SKM-1 (cell line): ENCODE results near the gene EXOC6B.

Source experiments
- DNase-seq: peaks from one replicate; lab custom pipeline; 2025; ENCODE audit not compliant: unreplicated experiment; lab: John Stamatoyannopoulos, UW

Gene EXOC6B

DNA sequence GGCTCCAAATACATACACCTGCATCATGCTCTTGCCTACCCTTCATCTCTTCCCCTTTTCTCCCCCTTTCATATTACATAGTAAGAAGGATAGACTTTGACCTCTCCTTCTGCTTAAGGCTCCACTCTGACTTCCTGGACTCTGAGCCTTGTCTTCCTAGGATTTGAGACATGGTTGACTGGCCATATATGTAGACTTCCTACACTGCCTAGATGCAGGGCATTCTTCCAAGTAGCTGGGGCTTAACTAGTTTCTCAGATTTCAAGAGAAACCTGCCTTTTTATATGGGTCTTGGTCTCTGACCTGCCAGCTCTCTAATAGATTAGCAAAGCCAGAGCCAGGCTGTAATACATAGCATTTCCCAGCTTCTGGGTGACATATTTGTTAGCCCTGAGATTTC is 642.8 kb downstream of the EXOC6B start:
- no peak for DNase-seq

DNA sequence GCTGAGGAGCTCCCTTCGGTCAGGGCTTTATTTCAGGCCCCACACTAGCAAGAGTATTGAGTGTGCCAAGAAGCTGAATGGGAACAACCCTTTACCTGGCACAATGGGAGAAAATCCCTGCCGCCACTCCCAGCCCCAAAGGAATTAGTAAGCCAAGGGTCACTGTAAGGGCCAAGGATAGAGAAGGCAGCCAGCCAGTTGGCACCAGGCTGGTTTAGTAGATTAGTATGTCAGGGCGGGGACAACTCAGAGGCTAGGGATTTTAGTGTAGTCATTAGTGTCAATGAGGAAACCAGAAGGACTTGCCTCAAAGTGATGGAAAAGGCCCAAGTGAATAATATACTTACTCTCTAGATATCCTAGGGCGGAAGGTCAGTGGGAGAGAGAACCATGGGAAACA is 643.3 kb downstream of the EXOC6B start:
- no peak for DNase-seq

DNA sequence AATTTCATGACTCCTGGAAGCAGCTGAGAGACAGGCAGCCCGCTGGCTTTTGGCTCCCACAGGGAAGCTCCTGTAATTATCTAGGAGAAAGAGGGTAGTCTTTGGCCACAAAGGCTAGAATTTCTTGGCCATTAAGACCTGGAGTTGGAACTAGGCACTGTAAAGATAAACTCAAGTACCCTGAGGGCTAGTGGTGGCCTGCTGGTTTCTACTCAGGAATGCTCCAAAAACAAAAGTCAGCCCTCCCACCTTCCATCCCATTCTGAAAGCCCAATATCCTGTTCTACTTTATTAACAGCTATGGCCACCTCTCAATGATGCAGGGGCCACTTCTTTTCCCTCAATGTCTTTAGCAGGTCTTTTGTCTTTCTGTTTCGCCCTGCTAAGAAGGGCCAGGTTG is 644.2 kb downstream of the EXOC6B start:
- no peak for DNase-seq

DNA sequence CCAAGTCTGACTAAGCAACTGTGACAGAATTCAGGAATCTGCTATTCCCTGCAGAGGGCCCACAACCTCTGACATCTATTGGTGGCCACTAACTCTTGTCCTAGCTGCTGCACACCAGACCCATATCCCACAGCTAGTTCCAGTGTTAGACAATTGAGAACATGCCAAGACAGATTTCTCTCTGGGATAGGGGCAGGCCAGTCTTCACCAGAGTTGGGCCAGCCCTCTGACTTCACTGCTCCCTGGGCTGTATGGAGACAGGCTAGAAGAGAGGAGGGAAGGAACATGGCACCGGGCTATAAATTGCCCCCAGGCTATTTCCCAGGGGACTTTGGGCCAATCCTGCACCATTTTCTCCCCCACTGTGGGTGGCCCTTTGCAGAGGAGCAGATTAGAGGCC is 645.5 kb downstream of the EXOC6B start:
- DNase-seq = no peak

DNA sequence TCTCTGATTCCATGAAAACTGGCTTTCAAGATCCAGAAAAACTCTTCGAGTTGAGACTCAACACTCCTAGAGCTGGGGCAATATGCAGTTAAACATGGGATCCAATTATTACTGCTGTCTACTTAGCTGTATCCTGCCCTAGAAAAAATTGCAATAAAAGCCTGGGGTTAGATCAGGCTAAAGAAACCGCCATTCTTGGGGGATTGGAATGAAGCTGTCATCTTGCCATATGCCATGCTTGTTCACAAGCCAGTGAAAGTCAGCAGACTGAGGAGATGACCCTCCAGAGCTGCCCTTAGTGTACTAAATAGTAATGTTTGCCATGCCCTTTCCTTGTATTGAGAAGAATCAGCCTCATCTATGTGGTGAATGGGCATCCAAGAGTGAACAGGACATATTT is 647.3 kb downstream of the EXOC6B start:
- DNase-seq = no peak

DNA sequence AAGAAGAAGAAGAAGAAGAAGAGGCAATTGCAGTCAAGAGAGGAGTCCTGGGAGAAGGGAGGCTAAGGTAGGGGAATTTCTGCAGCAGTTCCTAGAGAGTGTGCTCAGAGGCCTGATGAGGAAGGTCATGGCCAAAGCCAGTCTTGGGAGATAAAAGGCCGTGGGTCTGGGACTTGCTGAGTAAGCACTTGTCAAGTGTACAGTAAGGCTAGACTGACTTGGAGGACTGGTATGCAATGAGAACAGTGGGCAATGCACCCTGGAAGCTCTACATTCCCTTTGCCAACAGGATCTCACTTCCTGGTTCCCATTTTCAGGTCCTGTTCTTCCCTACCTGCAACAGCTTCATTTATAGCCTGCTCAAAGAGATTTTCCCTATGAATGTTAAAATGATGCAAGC is 649.6 kb downstream of the EXOC6B start:
- no peak for DNase-seq

DNA sequence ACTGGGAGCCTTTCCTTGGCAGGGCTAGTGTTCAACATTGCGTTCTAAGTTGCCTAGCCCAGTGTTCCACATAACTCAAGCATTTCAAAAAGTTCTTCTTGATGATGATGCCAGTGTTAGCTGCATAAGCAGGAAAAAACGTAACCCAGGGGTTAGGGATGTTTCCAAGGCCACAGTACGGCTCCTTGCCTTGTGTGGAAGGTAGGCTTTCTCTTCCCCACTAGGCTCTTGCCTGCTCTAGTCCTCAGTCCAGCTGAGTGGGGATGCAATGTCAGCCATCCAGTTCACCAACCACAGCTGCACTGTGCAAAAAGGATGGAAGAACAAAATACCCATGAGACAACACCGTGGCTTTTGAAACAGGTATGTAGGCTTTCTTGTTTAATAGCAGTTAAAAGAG is 650.2 kb downstream of the EXOC6B start:
- DNase-seq = no peak

DNA sequence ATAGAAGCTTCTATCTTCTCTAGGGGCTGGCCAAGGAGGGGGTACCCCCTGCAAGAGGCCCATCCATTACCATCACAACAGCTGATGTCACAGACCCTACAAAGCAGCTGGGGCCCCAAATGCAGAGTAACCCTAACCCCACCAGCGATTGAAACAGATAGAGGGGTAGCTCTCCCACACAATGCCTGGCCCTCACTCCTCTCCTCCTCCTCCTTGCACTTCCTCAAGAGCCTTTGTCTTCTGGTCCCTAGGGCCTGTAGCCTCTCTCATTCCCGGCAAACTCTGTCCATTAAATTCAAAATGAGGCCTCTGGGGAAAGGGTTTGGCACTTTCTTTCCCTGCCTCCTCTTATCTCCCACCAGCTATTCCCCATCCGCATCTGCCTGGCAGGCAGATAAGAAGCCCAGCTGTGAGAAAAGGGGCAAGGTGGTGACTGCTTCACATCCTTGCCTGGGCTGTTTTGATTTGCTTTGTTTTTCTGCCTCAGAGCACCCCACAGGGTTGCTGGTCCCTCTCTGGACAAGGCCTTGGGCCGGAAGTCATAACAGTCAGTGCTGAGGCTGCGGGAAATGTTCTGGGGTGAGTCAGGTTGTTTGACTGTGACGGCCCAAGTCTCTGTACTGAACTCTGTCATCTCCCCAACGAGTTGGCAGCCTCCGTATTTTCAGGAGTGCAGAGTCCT is 652.1 kb downstream of the EXOC6B start:
- no peak for DNase-seq

DNA sequence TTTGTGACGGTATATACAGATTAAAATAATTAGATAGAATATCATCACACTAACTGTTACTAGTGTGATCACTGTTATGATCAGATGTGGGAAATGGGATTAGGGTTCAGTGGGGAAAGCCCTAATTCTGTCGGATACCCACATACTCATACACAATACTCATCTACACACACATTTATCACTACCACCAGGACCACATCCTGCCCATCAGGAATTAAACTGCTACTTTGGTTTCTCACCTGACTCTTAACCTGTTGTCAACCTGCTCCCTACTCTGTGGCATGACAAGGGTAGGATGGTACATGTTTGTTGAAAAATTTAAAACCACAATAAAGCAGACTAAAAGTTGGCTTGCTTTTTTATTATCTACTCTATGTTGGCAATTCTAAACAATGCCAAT is 653.4 kb downstream of the EXOC6B start:
- DNase-seq = no peak

DNA sequence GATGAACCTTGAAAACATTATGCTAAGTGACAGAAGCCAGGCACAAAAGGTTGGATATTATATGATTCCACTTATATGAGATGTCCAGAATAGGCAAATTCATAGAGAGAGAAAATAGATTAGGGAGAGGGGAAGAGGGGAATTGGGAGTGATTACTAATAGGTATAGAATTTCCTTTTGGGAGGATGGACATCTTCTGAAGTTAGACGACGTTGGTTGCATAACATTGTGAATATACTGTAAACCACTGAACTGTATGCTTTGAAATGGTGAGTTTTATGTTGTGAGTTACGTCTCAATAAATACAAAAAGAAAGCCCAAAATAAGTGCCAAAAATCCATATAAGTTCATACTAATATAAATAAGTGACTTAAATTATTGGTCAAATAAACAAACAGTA is 659.6 kb downstream of the EXOC6B start:
- no peak for DNase-seq

DNA sequence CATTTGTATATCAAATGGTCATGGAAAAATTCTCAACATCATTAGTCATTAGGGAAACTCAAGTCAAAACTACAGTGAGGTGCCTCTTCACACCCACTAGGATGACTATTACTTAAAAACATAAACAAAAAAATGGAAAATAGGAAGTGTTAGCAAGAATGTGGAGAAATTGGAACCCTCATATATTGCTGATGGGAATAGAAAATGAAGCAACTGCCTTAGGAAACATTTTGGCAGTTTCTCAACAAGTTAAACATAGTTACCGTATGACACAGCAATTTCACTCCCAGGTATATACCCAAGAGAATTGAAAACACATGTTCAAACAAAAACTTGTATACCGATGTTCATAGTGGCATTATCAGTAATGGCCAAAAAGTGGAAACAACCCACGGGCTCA is 660.0 kb downstream of the EXOC6B start:
- no peak for DNase-seq

DNA sequence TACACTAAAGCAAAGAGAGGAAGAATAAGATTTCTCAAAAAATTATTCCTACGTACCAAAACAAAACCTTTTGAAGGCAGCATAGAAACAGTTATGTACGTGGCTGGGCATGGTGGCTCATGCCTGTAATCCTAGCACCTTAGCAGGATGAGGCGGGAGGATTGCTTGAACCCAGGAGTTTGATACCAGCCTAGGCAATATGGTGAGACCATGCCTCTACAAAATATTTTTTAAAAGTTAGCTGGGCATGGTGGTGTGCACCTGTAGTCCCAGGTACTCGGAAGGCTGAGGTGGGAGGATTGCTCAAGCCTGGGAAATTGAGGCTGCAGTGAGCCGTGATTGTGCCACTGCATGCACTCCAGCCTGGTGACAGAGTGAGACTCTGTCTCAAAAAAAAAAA is 663.3 kb downstream of the EXOC6B start:
- no peak for DNase-seq

DNA sequence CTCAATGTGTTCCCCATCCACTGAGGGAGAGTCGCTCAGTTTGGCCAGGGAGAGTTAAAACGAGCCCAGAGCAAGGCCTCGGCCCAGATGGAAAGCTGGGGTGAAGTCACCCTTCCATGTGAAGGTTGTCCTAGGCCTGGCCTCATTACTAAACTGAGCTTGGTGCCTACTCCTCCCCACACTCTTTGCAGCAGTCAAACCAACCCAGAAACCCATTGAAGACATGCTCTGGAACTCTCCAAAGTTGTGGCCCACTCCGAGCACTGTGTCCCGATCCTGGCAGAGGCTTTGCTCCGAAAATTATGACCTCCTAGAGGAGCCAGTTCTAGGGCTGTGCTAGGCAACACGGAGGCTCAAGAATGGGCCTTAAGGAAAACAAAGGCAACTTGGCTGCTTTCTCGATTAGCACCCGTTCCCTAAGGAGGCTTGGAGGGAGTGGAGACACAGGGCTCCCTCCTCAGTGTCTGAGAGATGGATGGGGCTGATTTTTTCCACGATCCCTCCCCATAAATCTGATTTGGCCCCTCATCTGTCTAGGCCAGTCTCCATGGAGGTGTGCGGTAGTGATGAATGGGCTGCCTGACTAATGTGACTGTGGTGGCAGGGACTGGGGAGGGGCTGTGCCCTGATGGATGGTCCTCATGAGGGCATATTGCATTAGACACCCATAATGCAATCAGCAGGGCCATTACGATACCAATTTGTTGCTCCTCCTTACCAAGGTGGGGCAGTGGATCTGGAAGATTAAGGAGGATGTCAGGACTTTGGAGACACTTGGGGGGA is 666.4 kb downstream of the EXOC6B start:
- DNase-seq = no peak

DNA sequence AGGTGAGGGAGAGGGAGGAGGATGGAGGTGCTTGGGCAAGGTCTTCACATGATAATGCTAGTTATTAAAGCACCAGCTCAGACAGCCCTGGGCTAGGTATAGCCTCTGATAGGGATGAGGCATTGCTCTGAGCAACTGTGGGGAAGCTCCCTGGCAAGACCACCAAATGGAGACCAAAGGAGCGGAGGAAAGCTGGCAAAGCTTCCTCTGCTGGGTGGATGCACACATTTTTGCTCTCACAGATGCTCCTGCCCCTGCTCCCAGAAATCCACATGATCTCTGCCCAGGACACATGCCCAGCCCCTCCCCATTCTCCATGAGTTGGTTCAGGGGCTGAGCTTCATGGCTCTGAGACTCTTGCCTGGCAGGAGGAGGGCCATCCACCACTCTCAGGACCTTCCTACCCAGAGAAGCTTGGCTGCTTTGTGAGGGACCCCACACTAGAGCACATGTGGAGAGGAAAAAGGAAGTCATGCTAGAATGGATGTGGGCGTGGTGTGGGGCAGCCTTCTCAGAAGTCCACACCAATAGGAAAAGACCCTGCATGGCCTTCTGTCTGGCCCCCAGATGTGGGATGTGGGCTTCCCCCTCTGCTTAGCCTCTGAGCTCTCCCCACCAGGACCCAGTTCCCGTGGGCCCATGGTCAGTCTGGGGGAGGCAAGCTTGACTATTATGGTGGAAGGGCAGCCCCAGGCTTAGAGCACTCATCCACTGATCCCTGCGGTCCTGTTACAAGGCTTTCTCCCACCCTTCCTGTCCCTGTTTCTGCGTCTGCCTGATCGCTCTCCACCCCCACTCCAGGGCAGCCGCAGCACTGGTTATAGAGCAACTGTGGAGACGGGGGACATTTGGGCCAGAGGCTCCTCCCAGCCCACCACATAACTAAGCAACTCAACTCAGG is 667.7 kb downstream of the EXOC6B start:
- no peak for DNase-seq

DNA sequence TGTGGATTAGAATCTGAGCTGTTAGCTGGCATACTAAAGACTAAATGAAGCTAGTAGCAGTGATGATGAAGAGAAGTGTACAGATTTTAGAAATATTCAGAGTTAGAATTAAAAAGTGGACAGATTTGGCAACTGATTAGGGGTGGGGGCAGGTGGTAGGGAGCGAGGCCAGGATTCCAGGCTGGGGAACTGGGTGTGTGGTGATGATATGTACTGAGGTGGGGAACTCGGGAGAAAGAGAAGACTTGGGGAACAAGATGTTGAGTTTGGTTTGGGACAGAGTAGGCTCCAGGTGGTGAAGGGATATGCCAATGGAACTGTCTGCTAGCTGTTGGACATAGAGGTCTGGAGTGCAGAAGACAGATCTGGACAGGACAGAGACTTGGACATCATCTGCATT is 669.0 kb downstream of the EXOC6B start:
- no peak for DNase-seq

DNA sequence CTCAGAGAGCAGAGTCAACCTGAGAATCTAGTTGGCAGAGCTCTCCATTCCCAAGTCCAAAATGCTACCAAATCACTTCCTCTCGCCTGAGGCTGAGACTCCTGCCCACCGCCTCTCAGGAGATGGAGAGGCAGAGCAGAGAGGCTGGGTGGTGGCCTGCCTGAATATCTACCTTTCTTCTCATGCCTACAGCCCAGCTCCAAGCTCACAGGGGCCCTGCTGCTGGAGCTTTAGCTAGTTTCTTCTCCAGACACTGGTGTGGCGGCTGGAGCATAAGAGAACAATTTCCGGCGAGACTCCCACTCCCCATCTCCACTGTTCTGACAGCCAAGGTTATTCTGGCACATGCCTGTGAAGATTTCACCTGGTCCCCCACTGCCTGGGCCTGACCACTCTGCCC is 670.1 kb downstream of the EXOC6B start:
- DNase-seq = no peak

DNA sequence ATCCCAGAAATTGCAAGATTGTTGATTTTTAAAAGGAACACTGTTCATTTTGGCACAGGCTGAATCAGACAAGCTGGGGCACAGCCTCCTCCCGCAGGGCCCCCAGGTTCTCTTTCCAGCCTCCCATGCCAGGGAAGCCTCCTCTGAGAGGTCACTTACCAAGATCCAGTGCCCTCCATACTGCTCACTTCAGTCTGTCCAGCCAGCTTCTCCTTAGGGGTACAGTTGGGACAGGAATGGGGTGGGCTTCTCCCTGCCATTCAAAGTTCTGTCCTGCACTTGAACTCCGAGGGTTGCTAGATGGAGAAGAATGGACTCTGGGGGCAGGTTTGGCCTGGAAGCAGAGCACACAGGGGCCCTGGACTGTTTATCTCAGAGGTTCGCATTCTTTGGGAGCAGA is 670.7 kb downstream of the EXOC6B start:
- no peak for DNase-seq

DNA sequence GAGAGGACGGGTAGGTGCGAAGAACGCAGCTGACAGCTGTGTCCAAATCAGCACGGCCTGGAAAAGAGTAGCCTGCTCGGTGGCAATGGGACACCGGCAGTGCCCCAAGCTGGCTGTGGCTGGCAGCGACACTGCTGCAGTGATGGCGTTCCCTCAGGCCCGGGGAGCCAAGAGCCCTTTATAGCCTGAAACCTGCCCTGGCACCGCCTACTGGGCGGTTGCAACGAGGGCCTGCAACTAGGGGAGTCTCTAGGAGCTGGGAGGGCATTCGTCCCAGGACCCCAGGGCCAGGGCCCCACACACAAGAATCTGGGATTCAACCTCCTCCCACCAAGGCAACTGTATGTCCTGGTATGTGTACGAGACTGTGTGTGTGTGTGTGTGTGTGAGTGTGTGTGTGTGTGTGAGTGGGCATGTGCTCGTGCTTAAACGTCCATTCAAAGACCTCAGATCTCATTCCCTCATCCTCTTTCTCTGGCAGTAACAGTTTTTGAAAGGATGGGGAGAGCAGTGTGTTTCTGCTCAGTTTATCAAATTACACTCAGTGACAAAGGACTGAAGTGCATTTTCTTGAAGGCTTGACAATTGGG is 671.4 kb downstream of the EXOC6B start:
- no peak for DNase-seq

DNA sequence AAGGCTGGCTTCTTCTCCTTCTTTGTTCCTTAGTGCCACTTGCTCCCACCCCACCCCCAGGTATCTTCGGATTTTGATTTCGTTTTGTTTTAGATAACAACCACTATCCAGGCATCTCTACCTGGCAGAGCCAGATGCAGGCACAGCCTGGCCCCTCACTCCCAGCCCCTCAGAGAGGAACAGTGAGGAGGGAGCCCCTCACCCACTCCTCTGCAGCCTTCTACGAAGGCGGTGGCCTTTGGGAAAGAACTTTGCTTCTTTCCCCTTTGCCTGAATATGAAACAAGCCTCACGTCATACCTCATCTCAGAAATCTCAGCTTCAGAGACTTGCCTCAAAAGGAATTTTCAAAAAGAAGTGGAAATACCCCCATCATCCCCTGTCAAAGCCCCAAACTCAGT is 671.9 kb downstream of the EXOC6B start:
- no peak for DNase-seq

DNA sequence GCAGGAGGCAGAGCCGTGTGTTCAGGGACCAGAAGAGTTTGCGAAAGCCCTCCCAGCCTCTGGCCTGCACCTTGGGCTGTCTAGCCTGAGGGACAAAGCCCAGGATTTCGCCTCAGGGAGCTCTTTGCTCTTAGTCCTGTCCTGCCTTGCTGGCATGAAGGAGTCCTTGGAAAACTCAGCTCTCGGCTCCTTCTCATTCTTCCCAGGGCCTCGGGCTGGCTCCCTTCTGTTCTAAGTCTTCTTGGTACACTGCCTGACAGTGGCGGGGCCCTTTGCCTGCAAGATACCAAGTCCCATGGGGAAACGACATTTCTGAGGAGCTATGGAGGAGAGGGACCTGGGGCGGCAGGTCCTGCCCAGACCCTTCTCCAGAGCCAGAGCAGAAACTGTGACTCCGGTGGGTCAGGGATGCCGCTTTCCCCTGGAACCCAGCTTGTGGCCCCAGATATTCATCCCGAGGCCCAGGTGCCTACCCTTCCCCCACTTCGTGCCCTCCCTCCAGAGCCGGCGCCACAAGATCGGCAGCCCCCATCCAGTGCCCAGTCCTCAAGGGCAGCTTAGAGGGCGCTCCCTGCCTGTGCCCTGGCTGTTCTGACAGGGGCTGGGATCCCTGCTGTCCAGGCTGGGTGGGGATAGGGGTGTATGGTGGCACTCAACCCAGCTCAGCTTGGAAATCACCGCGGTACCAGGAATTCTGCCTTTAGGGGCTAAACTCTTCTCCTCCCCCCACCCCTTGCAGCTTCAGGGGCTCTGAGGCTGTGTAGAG is 672.6 kb downstream of the EXOC6B start:
- DNase-seq = no peak

DNA sequence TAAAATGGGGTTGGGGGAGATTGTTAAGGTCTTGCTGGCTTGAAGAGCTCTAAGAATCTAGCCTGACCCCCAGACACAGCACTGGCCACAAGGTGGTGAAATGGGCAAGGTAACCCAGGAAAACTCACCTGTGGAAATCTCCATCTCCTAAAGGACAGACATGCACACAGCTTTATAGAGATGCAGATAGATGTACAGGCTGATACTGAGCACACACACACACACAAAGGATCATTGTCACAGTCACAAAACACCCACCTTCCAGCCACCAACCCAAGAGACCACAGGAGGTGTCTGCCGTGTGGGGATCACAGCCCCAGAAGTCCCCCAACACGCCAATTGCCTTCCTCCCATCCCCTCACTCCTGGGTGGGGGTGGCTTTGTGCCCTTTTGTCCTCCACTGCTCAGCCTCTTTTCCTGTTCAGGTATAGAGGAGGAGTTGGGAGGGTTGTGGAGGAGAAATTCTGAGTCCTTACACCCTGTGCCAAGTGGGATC is 674.9 kb downstream of the EXOC6B start:
- no peak for DNase-seq
